Common myeloid progenitor, CD34-positive (primary cell): Measurements from ENCODE around the gene TEP1. TPM values are rescaled to one million over a fixed set of nuclear protein-coding genes. Genes with fewer than 3 reads are reported as not detected.

Source experiments
- CTCF ChIA-PET: fragments of 350-600 bp; sonication (Branson Sonifier 250); formaldehyde crosslinking; loops from one replicate; lab custom pipeline; 2021; ENCODE audit warnings: antibody characterized with exemption; lab: Charles Lee
- POLR2A ChIA-PET: fragments of 350-600 bp; sonication (Branson Sonifier 250); formaldehyde crosslinking; loops from one replicate; lab custom pipeline; 2021; ENCODE audit warnings: antibody characterized with exemption; lab: Charles Lee
- DNase-seq, 3 donors: peaks; one replicate each; pipeline versions ENCODE4 v3.0.0 to v3.0.0-alpha.2; 2013
- H3K27ac ChIP-seq, 2 experiments: 1 replicate in 1 of 2; 2 replicates in 1 of 2; pipeline ENCODE4 v1.7.0; 2013; ENCODE audit warnings: inconsistent platforms in 2 of 2, low read length in 2 of 2, mild to moderate bottlenecking in 2 of 2, low read depth in 1 of 2, moderate library complexity in 1 of 2; ENCODE audit not compliant: severe bottlenecking in 2 of 2, insufficient read depth in 1 of 2, poor library complexity in 1 of 2
- H3K27me3 ChIP-seq, 5 experiments: replicated peaks in 2 of 5; 1 replicate in 3 of 5; 2 replicates in 2 of 5; pipeline versions ENCODE4 v1.6.1 to v1.7.0; 2013; ENCODE audit warnings: low read length in 4 of 5, mild to moderate bottlenecking in 2 of 5, moderate library complexity in 2 of 5, inconsistent platforms in 1 of 5; ENCODE audit not compliant: insufficient read depth in 5 of 5, control insufficient read depth in 4 of 5
- H3K36me3 ChIP-seq, 4 experiments: 1 replicate in 2 of 4; 2 replicates in 2 of 4; pipeline versions ENCODE4 v1.6.1 to v1.7.0; 2013; ENCODE audit warnings: low read length in 3 of 4, control low read depth in 1 of 4, mild to moderate bottlenecking in 1 of 4; ENCODE audit not compliant: control insufficient read depth in 4 of 4, insufficient read depth in 4 of 4
- H3K4me1 ChIP-seq, 4 experiments: 1 replicate in 3 of 4; 2 replicates in 1 of 4; pipeline versions ENCODE4 v1.6.1 to v1.7.1; 2013; ENCODE audit warnings: low read length in 3 of 4, mild to moderate bottlenecking in 3 of 4, control low read depth in 1 of 4, inconsistent platforms in 1 of 4, moderate library complexity in 1 of 4; ENCODE audit not compliant: control insufficient read depth in 4 of 4, insufficient read depth in 4 of 4; ENCODE audit errors: control extremely low read depth in 1 of 4
- H3K4me3 ChIP-seq, 7 experiments: 1 replicate in 4 of 7; 2 replicates in 3 of 7; pipeline versions ENCODE4 v1.5.1 to v1.7.0; 2013; ENCODE audit warnings: mild to moderate bottlenecking in 7 of 7, low read length in 6 of 7, moderate library complexity in 6 of 7, inconsistent platforms in 2 of 7, low read depth in 2 of 7, control low read depth in 1 of 7; ENCODE audit not compliant: insufficient read depth in 4 of 7, control insufficient read depth in 1 of 7; ENCODE audit errors: extremely low read depth in 1 of 7
- H3K9me3 ChIP-seq, 5 experiments: 1 replicate in 4 of 5; 2 replicates in 1 of 5; pipeline versions ENCODE4 v1.6.1 to v1.7.1; 2013; ENCODE audit warnings: low read length in 4 of 5, mild to moderate bottlenecking in 2 of 5, inconsistent platforms in 1 of 5, low read depth in 1 of 5, moderate library complexity in 1 of 5; ENCODE audit not compliant: control insufficient read depth in 4 of 5, insufficient read depth in 2 of 5; ENCODE audit errors: control extremely low read depth in 1 of 5
- WGBS: methylation state at CpG from one replicate; pipeline ENCODE4 v1.1.5; 2013; ENCODE audit not compliant: insufficient coverage; 5-methylcytosine and 5-hydroxymethylcytosine counted together
- polyA plus RNA-seq: library from polyadenylated mRNA; unstranded; fragments of 120-200 nt; gene quantifications from one replicate; pipeline ENCODE4 v1.2.1, GENCODE V29; 2013

TEP1 gene
- 32.2 TPM for polyA plus RNA-seq

GRCh38 chr14:20412876-20413743, at the start of gene TEP1:
Gene TEP1, minus strand, starts transcription at chr14:20413501. Its CDS starts 5,062 bp downstream, at chr14:20408439.
- WGBS = under 1% methylated on average over 38 of the region's 43 CpGs
- Histone ChIP-seq H3K9me3 (no peaks in the 10 kb centered on the region), H3K4me3 (peak within 1 kb of the TSS; percentile 80 to 97 (median 92)), H3K27ac (peak within 1 kb of the TSS; percentile 46 to 82), H3K36me3 (peaks cover 1 to 5% (median 3%) of the 10 kb centered on the region in 4 experiments), H3K4me1 (peaks cover 11 to 33% (median 24%) of the 10 kb centered on the region in 4 experiments), H3K27me3 (no peaks in the 10 kb centered on the region)
- DNase-seq = peak; percentile 55 to 71 (median 58)
- POLR2A ChIA-PET = interaction anchor here (0.6 to 1.2 kb wide), 4 partner anchors 24 to 70 kb away, joined by 3 to 7 read pairs (median 4); partner anchors contain the start of genes PIP4P1 and PNP
- CTCF ChIA-PET = interaction anchor here (1.1 to 3.8 kb wide), 9 partner anchors 9 to 195 kb away, joined by 3 to 34 read pairs (median 7); partner anchors contain the start of genes APEX1 and OSGEP

- ChIA-PET CTCF (interaction anchor here (0.8 to 3.4 kb wide), 6 partner anchors 8 to 69 kb away, joined by 3 to 18 read pairs (median 3); partner anchors contain the start of gene PNP), POLR2A (interaction anchor here (0.6 to 1.6 kb wide), 4 partner anchors 8 to 141 kb away, joined by 3 to 11 read pairs (median 4); partner anchors contain the start of genes PARP2, PNP and TEP1)
- no peaks in the 10 kb centered on the region for H3K27me3 ChIP-seq
- peak; percentile 100 for DNase-seq
- WGBS = under 1% methylated on average over 44 of the region's 67 CpGs
- H3K4me1 ChIP-seq = peaks cover 8 to 57% (median 26%) of the 10 kb centered on the region in 4 experiments
- H3K27ac ChIP-seq = peak within 1 kb of the TSS; percentile 64 to 87
- no peaks in the 10 kb centered on the region for H3K9me3 ChIP-seq
- H3K36me3 ChIP-seq = peaks cover 5 to 35% (median 26%) of the 10 kb centered on the region in 4 experiments
- peak within 1 kb of the TSS; percentile 71 to 91 (median 80) for H3K4me3 ChIP-seq
Measured at GRCh38 chr14:20461225-20462141, 48.2 kb upstream of the TEP1 start, which contains the start of gene PIP4P1. Gene PIP4P1, minus strand, starts transcription at chr14:20461434. Its CDS starts 109 bp downstream, at chr14:20461325.

GRCh38 chr14:20460458-20461224, 47.3 kb upstream of the TEP1 start:
- H3K36me3 ChIP-seq = peaks cover 5 to 40% (median 29%) of the 10 kb centered on the region in 4 experiments
- H3K4me1 ChIP-seq = peaks cover 15 to 65% (median 34%) of the 10 kb centered on the region in 4 experiments
- no peaks in the 10 kb centered on the region for H3K9me3 ChIP-seq
- peak; percentile 40 to 71 (median 56) for DNase-seq
- WGBS = 6% methylated on average over 28 of the region's 32 CpGs
- ChIA-PET POLR2A (interaction anchor here (0.6 to 1.6 kb wide), 2 partner anchors 9 to 37 kb away, joined by 3 to 11 read pairs; partner anchors contain the start of gene PNP), CTCF (interaction anchor here (1.3 to 3.4 kb wide), 4 partner anchors 9 to 70 kb away, joined by 3 to 18 read pairs (median 6); partner anchors contain the start of gene PNP)
- H3K27ac ChIP-seq = peak overlapping the region; percentile 64 to 81
- no peaks in the 10 kb centered on the region for H3K27me3 ChIP-seq
- H3K4me3 ChIP-seq = peak overlapping the region; percentile 71 to 91 (median 80)

GRCh38 chr14:20458031-20458789, 44.9 kb upstream of the TEP1 start:
- ChIA-PET POLR2A (interaction anchor here (0.6 kb wide), 1 partner anchor 11 kb away, joined by 4 read pairs; no protein-coding TSS in a partner anchor), CTCF (interaction anchor here (0.6 to 1.6 kb wide), 3 partner anchors 36 to 116 kb away, joined by 3 to 4 read pairs (median 3); no protein-coding TSS in a partner anchor)
- WGBS = 85% methylated on average over 6 of the region's 8 CpGs
- peak overlapping the region; percentile 3 to 15 for H3K27ac ChIP-seq
- DNase-seq = no peak
- peaks cover 5 to 40% (median 29%) of the 10 kb centered on the region in 4 experiments for H3K36me3 ChIP-seq
- peaks cover 15 to 74% (median 44%) of the 10 kb centered on the region in 4 experiments for H3K4me1 ChIP-seq
- H3K27me3 ChIP-seq = no peaks in the 10 kb centered on the region
- H3K9me3 ChIP-seq = no peaks in the 10 kb centered on the region
- H3K4me3 ChIP-seq = no peak overlapping the region

GRCh38 chr14:20456971-20457370, 43.7 kb upstream of the TEP1 start:
- Histone ChIP-seq H3K4me3 (peak overlapping the region in 1 of 7 experiments; percentile 96), H3K36me3 (peaks cover 5 to 45% (median 30%) of the 10 kb centered on the region in 4 experiments), H3K4me1 (peaks cover 15 to 61% (median 40%) of the 10 kb centered on the region in 4 experiments), H3K27me3 (no peaks in the 10 kb centered on the region), H3K9me3 (no peaks in the 10 kb centered on the region), H3K27ac (peak overlapping the region in 1 of 2 experiments; percentile 37)
- WGBS = 87% methylated on average over 13 of the region's 13 CpGs
- ChIA-PET POLR2A (interaction anchor here (1.0 kb wide), 1 partner anchor 19 kb away, joined by 3 read pairs; no protein-coding TSS in a partner anchor), CTCF (interaction anchor here (3.0 to 5.9 kb wide), 2 partner anchors 35 to 42 kb away, joined by 9 to 34 read pairs; partner anchors contain the start of gene TEP1)
- peak in 2 of 3 donors; percentile 15 to 16 for DNase-seq
